SHP77 (cell line): ENCODE data around the gene H1-8.

Source experiments
- DNase-seq, 2 experiments: peaks; one replicate each; lab custom pipeline; 2025; lab: John Stamatoyannopoulos, UW

H1-8 gene

GRCh38 chr3:129556358-129556695 lies 13.4 kb downstream of the H1-8 start:
- DNase-seq = no peak

- DNase-seq = no peak
These were observed 14.0 kb downstream of the H1-8 start for GRCh38 chr3:129556890-129557547.

- DNase-seq = no peak
These were observed 14.5 kb downstream of the H1-8 start for GRCh38 chr3:129557548-129557894.

- no peak for DNase-seq
These were observed 15.3 kb downstream of the H1-8 start for GRCh38 chr3:129558081-129558771.

- DNase-seq = no peak
These were observed 16.0 kb downstream of the H1-8 start for GRCh38 chr3:129558772-129559564.

GRCh38 chr3:129559565-129560079 lies 16.6 kb downstream of the H1-8 start:
- DNase-seq = no peak

GRCh38 chr3:129560269-129560787 lies 17.4 kb downstream of the H1-8 start:
- DNase-seq = no peak

GRCh38 chr3:129560911-129561594 lies 18.1 kb downstream of the H1-8 start:
- peak in 1 of 2 experiments; percentile 19 for DNase-seq

GRCh38 chr3:129561619-129562248 lies 18.8 kb downstream of the H1-8 start:
- no peak for DNase-seq

GRCh38 chr3:129562803-129563202 lies 19.8 kb downstream of the H1-8 start:
- DNase-seq = no peak

- DNase-seq = no peak
These were observed 20.4 kb downstream of the H1-8 start for GRCh38 chr3:129563332-129563731.

GRCh38 chr3:129563850-129564535 lies 21.0 kb downstream of the H1-8 start:
- DNase-seq = no peak

GRCh38 chr3:129564981-129565644 lies 22.1 kb downstream of the H1-8 start:
- DNase-seq = no peak

- no peak for DNase-seq
These were observed 22.9 kb downstream of the H1-8 start for GRCh38 chr3:129565902-129566301.

- no peak for DNase-seq
These were observed 24.3 kb downstream of the H1-8 start for GRCh38 chr3:129567176-129567705.

- no peak for DNase-seq
These were observed 25.0 kb downstream of the H1-8 start for GRCh38 chr3:129567939-129568338.

- DNase-seq = no peak
These were observed 26.9 kb downstream of the H1-8 start for GRCh38 chr3:129569856-129570255.

GRCh38 chr3:129571605-129572547 lies 28.9 kb downstream of the H1-8 start:
- DNase-seq = no peak

GRCh38 chr3:129572603-129573002 lies 29.6 kb downstream of the H1-8 start:
- no peak for DNase-seq
